B cell (primary cell): Measurements from ENCODE around the gene USP12.

Experiments
- EZH2 ChIP-seq: IDR thresholded peaks from 2 replicates; pipeline ENCODE4 v1.6.1; 2012; ENCODE audit warnings: borderline replicate concordance, low read depth, mild to moderate bottlenecking, moderate library complexity, low read length; ENCODE audit not compliant: insufficient read depth, poor library complexity, severe bottlenecking
- TF ChIP-seq, protein P1 (sequence below): fragments of 200-600 bp; IDR thresholded peaks from one replicate; pipeline ENCODE4 v1.8.0; 2022; ENCODE audit warnings: antibody characterized with exemption, mild to moderate bottlenecking

DNA sequence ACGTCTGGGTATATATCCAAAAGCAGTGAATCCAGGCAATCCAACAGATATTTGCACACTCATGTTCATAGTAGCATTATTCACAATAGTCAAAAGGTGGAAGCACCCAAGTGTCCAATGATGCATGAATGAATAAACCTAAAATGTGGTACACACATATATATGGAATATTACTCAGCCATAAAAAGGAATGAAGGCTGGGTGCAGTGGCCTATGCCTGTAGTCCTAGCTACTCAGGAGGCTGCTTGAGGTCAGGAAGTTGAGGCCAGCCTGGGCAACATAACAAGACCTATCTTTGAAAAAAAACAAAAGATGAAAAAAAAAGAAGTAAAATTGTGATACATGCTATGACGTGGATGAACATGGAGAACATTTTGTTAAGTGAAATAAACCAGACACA lies 10.4 kb upstream of the USP12 start:
- TF ChIP-seq, protein P1, sequence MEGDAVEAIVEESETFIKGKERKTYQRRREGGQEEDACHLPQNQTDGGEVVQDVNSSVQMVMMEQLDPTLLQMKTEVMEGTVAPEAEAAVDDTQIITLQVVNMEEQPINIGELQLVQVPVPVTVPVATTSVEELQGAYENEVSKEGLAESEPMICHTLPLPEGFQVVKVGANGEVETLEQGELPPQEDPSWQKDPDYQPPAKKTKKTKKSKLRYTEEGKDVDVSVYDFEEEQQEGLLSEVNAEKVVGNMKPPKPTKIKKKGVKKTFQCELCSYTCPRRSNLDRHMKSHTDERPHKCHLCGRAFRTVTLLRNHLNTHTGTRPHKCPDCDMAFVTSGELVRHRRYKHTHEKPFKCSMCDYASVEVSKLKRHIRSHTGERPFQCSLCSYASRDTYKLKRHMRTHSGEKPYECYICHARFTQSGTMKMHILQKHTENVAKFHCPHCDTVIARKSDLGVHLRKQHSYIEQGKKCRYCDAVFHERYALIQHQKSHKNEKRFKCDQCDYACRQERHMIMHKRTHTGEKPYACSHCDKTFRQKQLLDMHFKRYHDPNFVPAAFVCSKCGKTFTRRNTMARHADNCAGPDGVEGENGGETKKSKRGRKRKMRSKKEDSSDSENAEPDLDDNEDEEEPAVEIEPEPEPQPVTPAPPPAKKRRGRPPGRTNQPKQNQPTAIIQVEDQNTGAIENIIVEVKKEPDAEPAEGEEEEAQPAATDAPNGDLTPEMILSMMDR: no peak
- TF ChIP-seq EZH2: no peak
